ENCODE results near the gene SPDYC.
"Not testable (repeated sequence)": the region's sequence is repeated elsewhere in the genome, so short reads cannot be mapped to it uniquely, and the experiment has no call there.

SPDYC gene

DNA sequence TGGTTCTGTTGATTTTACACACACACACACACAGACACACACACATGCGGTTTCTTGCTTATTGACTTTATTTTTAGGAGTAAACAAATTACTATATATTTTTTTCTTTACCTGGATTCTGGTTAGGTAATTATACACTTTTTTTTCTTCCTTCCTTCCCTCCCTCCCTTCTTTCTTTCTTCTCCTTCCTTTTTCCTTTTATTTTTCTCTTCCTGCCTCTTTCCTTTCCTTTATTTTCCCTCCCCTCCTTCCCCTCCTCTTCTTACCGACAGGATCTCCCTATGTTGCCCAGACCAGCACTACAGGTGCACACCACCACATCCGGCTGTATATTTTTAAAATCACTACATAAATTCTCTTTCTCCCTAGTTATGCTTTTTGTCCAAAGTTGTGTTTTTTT is 3.1 kb upstream of the SPDYC start:
- DNase-seq (ENCODE audit: low read depth in 3 of 3, low spot score in 1 of 3) = no peak

DNA sequence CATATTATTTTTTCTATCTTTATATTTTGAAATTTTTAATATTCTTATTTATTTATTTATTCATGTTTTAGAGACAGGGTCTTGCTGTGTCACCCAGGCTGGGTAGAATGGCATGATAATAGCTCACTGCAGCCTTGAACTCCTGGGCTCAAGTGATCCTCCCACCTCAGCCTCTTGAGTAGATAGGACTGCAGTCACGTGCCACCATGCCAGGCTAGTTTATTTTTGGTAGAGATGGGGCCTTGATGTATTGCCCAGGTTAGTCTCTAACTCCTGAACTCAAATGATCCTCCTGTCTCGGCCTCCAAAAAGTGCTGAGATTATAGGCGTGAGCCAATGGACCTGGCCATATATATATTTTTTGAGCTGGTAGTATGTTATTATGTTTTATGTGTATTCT is 2.4 kb upstream of the SPDYC start:
- DNase-seq (ENCODE audit: low read depth in 3 of 3, low spot score in 1 of 3) = no peak

GRCh38 chr11:65169164-65169641 is 830 bp upstream of the SPDYC start:
- no peak for DNase-seq (ENCODE audit: low read depth in 3 of 3, low spot score in 1 of 3)

DNA sequence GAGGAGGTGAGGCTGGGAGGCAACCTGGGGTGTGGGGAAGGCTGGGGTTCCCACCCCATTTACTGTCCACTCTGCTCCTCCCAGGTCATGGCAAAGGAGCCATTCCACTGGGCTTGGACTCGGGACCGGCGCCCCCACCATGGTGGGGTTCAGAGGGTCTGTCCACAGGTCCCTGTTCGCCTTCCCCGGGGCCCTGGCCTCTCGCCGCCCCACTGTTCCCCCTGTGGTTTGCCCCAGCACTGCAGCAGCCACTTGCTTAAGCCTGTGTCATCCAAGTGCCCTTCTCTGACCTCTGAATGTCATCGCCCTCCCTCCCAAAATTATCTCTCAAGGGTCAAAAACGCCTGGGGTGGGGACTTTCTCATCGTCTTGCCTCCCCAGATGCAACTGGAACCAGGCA is 2.6 kb downstream of the SPDYC start:
- no peak for DNase-seq (ENCODE audit: low read depth in 3 of 3, low spot score in 1 of 3)

DNA sequence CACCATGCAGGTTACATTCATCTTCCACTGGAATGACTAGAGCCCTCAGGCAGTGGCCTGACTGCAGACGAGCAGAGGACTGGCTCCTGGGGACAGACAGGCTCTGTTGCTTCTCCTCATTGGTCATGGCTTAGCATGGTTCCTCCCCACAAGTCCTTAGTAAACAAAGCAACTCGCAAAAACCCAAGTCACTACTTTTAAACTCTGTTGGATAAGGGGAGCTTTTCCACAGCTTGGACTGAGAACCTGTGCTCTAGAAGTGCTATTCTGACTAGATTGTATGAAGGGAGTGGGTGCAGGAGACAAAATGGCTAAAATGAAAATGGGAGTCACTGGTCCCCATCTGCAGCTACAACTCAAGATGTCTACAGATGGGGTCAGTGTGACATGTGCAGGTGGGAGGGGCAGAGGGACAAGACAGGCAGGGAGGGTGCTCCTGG is 4.6 kb downstream of the SPDYC start:
- not testable (repeated sequence) for DNase-seq (ENCODE audit: low read depth in 3 of 3, low spot score in 1 of 3)

GRCh38 chr11:65180877-65181568 is 11.0 kb downstream of the SPDYC start:
- DNase-seq (ENCODE audit: low read depth in 3 of 3, low spot score in 1 of 3) = peak in 1 of 3 donors; percentile 39

DNA sequence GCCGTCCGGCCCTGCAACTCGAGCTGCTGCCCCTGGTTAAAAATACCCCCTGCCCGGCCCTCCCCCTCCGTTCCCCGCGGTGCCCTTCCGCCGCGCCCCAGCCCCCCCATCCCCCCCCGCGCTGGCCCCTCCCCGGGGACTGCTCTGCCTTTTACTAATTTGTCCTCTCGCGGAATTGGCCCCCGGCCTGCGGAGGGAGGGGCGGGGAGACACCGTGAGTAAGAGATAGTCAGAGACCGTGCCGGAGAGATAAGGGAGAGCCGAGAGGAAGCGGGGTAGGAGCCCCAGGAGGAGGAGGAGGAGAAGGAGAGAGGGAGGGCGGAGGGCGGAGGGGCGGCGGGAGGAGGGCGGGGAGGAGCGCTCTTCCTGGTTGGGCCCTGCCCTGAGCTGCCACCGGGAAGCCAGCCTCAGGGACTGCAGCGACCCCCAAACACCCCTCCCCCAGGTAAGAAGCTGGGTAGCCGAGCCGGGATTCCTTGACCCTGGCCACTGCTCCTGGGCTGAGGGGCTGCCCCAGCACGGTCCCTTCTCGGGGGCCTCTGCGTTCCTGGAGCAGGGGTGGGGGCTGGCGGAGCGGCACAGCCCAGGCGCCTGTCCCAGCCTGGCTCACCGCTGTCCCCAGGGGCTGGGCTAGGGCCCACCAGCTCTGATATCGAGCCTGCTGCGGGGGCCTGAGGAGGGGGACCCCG is 11.7 kb downstream of the SPDYC start, which contains the start of gene CAPN1:
CAPN1 (plus strand) TSS at position 360 of the 689 bp plus-strand sequence. CDS start 774 bp downstream, outside the sequence.
- DNase-seq (ENCODE audit: low read depth in 3 of 3, low spot score in 1 of 3) = peak; percentile 32 to 54 (median 38)

GRCh38 chr11:65182258-65183170 is 12.5 kb downstream of the SPDYC start:
- no peak for DNase-seq (ENCODE audit: low read depth in 3 of 3, low spot score in 1 of 3)

- no peak for DNase-seq (ENCODE audit: low read depth in 3 of 3, low spot score in 1 of 3)
Measured at GRCh38 chr11:65183201-65183891, 13.3 kb downstream of the SPDYC start.

- no peak for DNase-seq (ENCODE audit: low read depth in 3 of 3, low spot score in 1 of 3)
Measured at GRCh38 chr11:65184146-65184545, 14.1 kb downstream of the SPDYC start.

DNA sequence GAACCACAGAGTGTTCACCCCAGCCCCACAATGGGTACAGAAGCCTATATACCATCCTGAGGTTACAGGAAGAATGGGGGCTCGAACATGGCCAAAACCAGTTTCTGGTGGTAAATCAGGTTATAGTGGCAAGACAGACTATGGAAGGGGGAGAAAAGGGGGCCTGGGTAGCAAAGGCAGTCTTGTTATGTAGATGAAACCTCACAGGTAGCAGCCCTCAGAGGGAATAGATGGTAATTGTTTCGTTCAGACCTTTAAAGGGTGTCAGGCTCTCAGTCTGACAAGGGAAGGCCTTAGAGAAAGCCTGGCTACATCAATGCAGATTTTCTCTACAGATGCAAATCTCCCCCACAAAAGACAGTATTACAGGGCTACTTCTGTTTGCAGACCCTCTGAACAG is 15.1 kb downstream of the SPDYC start:
- DNase-seq (ENCODE audit: low read depth in 3 of 3, low spot score in 1 of 3) = no peak

GRCh38 chr11:65185869-65186341 is 15.9 kb downstream of the SPDYC start:
- no peak for DNase-seq (ENCODE audit: low read depth in 3 of 3, low spot score in 1 of 3)

GRCh38 chr11:65186701-65187100 is 16.7 kb downstream of the SPDYC start:
- DNase-seq (ENCODE audit: low read depth in 3 of 3, low spot score in 1 of 3) = no peak

DNA sequence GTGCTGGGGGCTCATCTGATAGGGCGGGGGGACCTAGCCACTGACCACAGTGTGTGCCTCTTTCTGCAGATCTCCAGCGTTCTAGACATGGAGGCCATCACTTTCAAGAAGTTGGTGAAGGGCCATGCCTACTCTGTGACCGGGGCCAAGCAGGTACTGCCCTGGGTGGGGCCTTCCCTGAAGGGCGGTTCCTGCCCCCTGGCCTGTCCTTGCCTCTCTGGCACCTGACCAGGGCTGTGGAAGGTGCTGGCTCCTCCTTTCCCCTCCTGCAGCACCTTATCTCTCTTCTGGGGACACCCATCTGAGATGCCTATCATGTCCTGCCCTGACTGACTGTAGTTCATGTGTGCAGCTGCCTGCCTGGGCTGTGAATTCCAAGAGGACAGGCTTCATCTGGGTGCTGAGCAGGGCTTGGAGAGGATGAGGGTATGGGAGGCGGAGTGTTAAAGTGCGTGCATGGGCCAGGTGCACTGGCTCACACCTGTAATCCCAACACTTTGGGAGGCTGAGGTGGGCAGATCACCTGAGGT is 17.2 kb downstream of the SPDYC start:
- no peak for DNase-seq (ENCODE audit: low read depth in 3 of 3, low spot score in 1 of 3)

- no peak for DNase-seq (ENCODE audit: low read depth in 3 of 3, low spot score in 1 of 3)
Measured at GRCh38 chr11:65187971-65188461, 18.0 kb downstream of the SPDYC start.

DNA sequence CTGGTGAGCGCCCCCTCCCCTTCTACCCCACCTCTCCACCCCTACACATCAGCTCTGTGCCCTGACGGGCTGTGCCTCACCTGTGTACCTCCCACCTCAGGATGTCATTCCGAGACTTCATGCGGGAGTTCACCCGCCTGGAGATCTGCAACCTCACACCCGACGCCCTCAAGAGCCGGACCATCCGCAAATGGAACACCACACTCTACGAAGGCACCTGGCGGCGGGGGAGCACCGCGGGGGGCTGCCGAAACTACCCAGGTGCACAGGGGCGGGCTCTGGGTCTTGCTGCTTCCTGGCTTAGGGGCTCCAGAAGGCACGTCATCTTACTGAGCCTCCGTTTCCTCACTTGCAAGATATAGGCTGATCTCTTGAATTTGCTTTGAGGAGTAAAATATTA is 18.5 kb downstream of the SPDYC start:
- no peak for DNase-seq (ENCODE audit: low read depth in 3 of 3, low spot score in 1 of 3)

GRCh38 chr11:65189191-65189590 is 19.2 kb downstream of the SPDYC start:
- DNase-seq (ENCODE audit: low read depth in 3 of 3, low spot score in 1 of 3) = no peak

GRCh38 chr11:65194564-65194963 is 24.5 kb downstream of the SPDYC start:
- DNase-seq (ENCODE audit: low read depth in 3 of 3, low spot score in 1 of 3) = no peak

DNA sequence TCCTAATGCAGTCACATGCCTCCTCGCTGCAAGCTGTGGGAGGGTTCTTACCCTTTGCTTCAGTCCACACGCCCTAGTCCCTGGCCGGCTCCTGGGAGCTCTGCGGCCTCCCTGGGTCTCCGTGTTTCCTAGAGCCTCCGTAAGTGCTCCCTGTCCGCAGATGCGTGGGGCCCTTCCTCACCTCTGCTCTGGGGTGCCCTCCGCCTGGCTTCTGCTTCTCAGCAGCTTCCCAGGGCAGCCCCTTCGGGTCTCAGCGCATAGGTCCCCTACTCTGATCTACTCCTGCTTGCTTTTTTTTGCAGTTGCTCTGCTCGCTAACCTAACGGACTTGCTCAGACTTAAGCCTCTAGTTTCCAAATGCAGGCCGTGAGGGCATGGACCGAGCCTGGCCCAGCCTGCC is 34.1 kb downstream of the SPDYC start:
- no peak for DNase-seq (ENCODE audit: low read depth in 3 of 3, low spot score in 1 of 3)
